Activated CD4-positive, alpha-beta T cell treated with anti-CD3 and anti-CD28 coated beads, Interleukin-2, amount 50 U/mL, for 16 hours (primary cell): ENCODE results near the gene MRI1.
"Not testable (repeated sequence)": the region's sequence is repeated elsewhere in the genome, so short reads cannot be mapped to it uniquely, and the experiment has no call there.

Experiments used
- DNase-seq: peaks from one replicate; pipeline ENCODE4 v3.0.0-alpha.2; 2020

MRI1 gene

DNA sequence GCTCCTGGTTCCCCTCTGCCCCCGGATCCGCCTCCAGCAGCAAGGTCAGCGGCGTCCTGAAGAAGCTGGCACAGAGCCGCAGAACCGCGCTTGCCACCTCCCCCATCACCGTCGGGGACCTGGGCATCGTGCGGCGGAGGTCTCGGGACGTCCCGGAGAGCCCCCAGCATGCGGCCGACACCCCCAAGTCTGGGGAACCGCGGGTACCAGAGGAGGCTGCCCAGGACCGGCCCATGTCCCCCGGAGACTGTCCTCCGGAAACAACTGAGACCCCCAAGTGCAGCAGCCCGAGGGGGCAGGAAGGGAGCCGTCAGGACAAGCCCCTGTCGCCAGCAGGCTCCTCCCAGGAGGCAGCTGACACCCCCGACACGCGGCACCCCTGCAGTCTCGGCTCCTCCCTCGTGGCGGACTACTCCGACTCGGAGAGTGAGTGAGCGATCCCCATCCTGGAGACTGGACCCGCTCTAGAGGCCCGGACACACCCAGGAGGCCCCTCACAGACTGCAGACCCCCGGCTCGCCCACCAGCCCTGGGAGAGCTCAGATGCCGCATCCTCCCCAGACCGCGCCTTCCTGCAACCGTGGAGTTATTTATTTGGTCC, 1.6 kb upstream of the MRI1 start:
- DNase-seq = no peak

DNA sequence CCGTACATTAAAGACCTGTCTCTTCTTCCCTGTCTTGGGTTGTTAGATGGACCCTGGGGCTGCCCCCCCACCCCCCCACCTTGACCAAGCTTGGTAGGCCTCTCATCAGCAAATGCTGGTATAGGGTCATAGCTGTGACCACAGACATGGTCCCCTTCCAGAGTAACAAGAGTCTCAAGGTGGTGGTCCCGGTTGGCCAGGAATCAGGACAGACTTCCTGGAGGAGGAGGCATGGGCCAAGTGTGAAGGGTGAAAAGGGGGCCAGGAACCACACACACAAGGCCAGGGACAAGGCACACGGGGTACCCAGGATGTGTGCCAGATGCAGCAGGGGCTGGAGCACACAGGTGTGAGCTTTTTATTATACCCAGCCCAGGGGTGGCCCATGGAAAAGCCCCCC, 1.1 kb upstream of the MRI1 start:
- no peak for DNase-seq

DNA sequence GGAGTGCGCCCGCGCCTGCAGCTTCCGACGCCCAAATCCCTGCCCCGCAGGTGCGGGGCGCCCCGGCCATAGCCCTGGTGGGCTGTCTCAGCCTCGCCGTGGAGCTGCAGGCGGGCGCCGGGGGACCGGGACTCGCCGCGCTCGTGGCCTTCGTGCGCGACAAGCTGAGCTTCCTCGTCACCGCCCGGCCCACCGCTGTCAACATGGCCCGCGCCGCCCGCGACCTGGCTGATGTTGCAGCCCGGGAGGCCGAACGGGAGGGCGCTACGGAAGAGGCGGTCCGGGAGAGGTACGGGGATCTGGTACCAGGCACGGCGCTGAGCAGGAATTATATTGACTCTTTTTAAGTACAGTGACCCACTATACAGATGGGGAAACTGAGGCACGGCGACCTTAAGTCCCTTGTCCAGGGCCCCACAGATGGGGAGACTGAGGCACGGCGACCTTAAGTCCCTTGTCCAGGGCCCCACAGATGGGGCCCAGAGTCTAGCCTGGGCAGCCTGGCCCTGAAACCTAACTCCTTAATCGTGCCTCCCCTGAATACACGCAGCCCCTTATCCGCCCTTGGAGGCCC, 586 bp downstream of the MRI1 start:
- DNase-seq = no peak

DNA sequence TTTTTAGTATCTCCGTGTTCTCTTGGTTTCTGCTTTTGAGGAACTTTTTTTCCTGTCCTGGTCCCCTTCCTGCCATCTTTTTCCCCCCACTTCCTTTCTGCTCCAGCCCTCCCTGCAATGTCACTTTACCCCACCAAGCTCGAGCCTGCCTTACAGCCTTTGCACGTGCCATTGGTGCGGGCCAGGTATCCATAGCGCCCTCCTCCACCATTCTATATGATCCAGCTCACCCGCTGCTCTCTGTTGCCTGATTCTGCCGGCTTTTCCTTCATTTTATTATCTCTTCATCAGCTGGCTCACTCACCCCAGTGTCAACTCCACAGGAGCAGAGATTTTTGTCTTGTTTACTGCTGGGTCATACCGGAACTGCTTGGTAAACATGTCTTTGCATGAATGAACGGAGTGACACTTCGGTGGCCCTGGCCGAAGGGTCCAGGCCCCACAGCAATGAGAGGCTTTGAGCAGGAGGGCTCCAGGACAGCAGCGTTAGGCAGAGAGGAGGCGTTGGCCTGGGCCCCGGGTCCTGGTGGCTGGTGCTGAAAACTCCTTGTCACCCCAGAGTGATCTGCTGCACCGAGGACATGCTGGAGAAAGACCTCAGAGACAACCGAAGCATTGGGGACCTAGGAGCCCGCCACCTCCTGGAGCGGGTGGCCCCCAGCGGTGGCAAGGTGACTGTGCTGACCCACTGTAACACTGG, 1.2 kb downstream of the MRI1 start:
- DNase-seq = no peak

DNA sequence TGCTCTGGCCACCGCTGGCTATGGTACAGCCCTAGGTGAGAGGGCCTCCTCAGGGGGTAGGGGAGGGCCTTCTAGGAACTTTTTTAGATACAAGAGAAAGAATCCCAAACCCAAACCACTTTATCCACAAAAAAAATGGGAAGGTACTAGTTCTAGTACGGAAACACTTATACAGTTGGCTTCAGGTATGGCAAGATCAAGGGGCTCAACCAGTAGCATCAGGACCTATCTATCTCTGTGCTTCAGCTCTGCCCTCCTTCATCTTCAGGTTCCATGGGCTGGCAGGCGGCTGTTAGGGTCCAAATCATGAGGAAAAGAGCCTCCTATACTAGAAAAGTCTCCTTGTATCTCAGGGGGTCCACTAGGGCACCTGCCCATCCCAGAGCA, 1.8 kb downstream of the MRI1 start:
- DNase-seq = no peak

DNA sequence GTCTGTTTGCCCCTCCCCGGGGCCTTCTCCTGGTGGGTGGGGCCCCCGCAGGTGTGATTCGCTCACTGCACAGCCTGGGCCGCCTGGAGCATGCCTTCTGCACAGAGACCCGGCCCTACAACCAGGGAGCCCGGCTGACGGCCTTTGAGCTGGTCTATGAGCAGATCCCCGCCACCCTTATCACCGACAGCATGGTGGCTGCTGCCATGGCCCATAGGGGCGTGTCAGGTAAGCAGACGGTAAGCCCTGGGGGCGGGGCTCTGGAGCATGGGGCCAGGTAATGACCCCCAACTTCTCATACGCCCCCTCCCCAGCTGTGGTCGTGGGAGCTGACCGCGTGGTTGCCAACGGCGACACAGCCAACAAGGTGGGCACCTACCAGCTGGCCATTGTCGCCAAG, 4.2 kb downstream of the MRI1 start:
- no peak for DNase-seq

DNA sequence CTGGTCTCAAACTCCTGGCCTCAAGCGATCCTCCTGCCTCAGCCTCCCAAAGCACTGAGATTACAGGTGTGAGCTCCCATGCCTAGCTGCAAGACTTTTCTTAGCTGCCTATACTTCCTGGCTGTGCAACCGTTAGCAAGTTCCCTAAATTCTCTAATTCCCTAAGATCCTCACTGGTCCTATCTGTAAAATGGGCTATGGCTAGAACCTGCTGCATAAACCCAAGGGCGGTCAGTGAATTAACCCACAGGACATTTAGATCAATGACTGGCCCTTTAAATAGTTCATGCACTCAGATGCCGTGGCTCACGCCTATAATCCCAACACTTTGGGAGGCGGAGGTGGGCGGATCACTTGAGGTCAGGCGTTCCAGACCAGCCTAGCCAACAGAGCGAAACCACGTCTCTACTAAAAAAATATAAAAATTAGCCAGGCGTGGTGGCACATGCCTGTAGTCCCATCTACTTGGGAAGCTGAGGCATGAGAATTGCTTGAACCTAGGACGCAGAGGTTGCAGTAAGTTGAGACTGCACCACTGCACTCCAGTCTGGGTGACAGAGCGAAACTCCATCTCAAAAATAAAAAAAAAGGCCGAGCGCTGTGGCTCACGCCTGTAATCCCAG, 5.8 kb downstream of the MRI1 start:
- no peak for DNase-seq

DNA sequence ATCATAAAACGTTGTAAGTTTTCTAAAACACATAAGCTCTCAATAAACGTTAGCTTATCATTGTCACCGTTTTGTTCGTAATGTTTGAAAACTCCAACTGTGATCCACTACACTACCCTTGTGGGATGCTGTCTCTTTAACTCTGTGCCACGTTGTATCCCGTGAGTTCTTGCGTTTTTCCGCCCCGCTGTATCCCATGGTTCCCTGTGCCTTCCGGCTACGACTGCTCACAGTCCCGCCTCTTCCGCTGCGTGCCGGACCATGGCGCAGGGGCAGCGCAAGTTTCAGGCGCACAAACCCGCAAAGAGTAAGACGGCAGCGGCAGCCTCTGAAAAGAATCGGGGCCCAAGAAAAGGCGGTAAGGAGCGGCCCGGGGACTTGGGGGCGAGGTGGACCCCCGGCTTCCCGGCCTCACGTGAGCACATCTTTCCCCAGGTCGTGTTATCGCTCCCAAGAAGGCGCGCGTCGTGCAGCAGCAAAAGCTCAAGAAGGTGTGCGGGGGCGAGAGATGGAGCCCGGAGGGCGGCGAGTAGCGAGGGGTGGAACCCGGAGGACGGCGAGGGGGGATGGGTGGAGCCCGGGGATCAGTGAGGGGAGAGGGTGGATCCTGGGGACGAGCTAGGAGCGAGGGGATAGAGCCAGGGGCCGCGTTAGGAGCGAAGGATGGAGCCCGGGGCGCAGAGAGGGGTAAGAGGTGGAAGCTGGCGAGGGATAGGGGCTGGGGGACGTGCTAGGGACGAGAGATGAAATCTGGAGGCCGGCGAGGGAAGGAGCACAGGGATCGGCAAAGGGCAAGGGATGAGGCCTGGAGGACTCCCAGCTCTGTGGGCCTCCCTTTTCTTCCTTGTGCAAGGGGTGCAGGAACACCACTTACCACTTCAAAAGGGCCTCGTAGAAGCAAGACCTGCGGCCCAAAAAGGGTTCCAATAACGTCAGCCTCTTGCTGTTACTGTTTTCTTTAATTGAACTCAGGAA, 10.2 kb downstream of the MRI1 start, which contains the start of gene C19orf53:
C19orf53 (plus strand) TSS at position 240 of the 975 bp plus-strand sequence; CDS start at position 262, 22 bp downstream.
- DNase-seq = peak; percentile 93

DNA sequence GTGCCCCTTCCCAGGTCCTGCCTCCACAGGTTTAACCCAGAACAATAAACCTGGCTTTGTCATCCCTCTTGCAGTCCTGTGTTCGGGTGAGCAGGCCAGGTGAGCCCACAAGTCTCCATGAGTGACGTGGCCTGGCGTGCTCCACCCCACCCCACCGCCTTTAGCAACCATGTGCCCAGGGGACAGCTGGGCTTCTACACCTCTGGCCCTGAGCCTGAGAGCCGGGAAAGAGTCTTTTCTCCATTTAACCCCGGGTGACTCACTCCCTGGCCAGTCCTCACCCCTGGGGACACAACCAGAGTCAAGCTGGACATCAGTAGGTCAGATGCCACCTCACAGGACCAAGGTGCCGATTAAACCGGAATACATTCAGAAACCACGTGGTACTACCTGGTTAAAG, 14.1 kb downstream of the MRI1 start:
- DNase-seq = no peak

DNA sequence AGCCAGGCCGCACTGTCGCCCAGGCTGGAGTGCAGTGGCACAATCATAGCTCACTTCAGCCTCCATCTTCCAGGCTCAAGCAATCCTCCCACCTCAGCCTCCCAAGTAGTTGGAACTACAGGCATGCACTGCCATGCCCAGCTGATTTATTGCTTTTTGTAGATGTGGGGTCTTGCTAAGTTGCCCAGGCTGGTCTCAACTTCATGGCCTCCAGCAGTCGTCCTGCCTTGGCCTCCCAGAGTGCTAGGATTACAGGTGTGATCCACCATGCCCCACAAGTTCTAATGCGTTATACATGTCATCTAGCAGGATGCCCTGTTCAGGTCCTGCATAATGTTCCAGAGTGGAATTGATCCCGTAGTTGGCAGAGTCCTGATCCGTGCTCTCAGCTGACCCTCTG, 14.5 kb downstream of the MRI1 start:
- DNase-seq = no peak

DNA sequence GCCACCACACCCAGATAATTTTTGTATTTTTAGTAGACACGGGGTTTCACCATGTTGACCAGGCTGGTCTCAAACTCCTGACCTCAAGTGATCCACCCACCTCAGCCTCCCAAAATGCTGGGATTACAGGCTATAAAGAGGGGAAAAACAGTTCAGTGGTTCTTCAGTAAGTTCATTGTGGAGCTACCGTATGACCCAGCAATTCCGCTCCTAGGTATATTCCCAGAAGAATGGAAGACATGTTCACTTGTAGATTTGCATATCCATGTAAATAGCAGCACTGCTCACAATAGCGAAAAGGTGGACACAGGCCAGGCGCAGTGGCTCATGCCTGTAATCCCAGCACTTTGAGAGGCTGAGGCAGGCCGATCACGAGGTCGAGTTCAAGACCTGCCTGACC, 15.5 kb downstream of the MRI1 start:
- not testable (repeated sequence) for DNase-seq

DNA sequence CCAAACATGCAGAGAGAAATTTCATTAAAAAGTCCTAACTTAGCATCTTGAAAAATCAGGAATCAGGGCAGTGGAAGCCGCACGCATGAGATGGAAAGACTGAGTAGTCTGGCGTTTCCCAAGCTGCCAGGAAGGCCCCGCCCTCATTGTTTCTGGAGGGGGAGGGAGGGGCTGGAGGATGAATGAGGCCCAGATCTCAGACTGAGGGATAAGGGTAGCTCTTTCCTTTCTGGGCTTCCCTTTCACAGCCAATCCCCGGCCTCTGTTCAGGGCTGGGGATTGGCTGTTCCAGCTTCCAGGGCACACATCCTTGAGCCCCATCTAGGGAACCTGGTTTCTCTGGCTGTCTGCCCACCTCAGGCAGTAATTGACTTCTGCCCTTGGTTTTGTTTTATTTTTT, 17.2 kb downstream of the MRI1 start:
- no peak for DNase-seq

DNA sequence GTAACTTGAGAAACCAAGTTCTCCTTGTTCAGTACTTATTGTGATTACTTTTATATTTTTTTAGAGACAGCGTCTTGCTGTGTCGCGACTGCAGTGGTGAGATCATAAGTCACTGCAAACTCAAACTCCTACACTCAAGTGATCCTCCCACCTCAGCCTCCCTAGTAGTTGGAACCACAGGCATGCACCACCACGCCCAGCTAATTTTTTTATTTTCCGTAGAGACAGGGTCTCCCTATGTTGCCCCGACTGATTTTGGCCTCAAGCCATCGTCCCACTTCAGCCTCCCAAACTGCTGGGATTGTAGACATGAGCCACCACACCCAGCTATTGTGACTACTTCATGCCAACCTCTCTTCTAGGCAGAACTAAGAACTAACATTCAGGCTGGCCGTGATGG, 18.2 kb downstream of the MRI1 start:
- DNase-seq = no peak

DNA sequence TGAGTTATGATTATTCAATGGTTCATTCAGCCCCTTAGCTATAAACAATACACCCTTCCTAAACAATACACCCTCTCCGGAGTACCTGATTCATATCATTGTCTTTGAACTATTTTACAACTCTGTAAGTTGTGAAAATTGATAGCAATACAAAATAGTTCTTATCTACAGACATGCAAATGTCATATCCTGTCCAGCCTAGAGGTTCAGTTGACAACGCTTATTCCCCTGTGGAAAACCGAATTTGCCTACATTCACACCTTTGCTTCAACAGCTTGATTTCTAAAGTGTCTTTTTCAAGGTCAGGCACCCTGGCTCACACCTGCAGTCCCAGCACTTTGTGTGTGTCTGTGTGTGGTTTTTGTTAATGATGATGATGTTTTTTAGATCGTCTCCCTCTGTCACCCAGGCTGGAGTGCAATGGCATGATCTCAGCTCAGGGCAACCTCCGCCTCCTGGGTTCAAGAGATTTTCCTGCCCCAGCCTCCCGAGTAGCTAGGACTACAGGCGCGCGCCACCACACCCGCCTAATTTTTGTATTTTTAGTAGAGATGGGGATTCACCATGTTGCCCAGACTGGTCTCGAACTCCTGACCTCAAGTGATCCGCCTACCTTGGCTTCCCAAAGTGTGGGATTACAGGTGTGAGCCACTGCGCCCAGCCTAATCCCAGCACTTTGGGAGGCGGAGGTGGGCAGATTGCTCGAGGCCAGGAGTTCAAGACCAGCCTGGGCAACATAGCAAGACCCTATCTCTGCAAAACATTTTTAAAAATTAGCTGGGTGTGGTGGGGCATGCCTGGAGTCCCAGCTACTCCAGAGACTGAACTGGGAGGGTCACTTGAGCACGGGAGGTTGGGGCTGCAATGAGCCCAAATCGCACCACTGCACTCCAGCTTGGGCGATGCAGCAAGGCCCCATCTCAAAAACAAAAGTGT, 19.5 kb downstream of the MRI1 start:
- DNase-seq = no peak

DNA sequence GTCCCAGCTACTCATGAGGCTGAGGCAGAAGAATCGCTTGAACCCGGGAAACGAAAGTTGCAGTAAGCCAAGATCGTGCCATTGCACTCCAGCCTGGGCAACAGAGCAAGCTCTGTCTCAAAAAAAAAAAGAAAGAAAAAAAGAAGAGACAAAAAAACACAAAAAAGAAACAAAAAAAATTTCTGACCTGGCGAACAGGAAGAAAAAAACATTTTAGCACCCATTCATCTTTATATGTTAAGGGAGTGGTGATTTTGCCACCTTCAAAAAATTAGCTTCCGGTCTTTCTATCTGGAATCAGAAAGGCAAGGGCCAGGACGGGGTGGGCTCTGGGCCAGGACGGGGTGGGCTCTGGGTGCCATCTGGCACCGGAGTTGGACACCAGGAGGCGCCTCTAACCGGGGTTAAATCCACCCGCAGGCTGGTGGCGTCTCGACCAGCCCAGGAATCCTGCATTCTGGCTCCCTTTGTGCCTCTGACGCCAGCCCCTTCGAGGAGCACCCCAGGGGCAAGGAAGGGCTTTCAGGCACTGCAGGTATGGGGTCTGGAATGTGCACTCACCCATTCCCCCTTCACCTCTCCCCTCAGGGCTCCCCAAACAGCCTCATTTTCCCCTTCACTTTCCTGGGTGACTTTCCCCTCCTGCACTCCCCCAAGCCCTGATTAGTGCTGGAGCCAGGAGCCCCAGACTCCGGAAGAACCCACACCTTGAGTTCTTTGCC, 20.6 kb downstream of the MRI1 start:
- DNase-seq = peak; percentile 59

DNA sequence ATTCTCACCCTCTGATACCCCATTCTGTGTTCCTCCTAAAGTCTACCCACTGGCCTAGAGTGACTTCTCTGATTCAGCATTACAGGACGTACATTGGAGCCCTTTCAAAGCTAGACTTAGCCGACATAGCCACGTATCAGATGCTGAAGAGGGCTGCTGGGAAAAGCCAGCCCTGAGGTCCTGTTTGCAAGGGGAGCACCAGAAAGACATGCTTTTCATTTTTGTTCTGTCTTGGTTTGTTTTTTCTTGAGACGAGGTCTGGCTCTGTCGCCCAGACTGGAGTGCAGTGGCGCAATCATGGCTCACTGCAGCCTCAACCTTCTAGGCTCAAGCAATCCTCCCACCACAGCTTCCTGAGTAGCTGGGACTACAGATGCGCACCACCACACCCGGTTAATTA, 24.7 kb downstream of the MRI1 start:
- DNase-seq = no peak

DNA sequence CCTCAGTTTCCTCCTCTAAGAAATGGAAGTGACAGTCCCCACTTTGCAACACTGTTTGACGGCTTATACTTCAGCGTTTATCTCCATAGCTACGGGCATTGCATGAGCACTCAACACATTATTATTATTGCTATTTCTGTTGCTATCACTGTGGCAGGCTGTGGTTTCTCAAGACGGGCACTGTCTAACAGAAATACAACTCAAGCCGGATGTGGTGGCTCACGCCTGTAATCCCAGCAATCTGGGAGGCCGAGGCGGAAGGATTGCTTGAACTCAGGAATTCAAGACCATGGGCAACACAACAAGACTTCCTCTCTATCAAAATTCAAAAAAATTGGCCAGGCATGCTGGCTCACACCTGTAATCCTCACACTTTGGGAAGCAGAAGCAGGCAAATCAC, 26.0 kb downstream of the MRI1 start:
- DNase-seq = peak; percentile 36

DNA sequence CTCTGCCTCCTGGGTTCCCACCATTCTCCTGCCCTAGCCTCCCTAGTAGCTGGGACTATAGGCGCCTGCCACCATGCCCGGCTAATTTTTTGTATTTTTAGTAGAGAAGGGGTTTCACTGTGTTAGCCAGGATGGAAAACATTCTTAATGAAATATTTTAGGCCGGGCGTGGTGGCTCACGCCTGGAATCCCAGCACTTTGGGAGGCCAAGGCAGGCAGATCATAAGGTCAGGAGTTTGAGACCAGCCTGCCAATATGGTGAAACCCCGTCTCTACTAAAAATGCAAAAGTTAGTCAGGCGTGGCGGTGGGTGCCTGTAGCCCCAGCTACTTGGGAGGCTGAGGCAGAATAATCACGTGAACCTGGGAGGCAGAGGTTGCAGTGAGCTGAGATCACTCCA, 29.0 kb downstream of the MRI1 start:
- not testable (repeated sequence) for DNase-seq

DNA sequence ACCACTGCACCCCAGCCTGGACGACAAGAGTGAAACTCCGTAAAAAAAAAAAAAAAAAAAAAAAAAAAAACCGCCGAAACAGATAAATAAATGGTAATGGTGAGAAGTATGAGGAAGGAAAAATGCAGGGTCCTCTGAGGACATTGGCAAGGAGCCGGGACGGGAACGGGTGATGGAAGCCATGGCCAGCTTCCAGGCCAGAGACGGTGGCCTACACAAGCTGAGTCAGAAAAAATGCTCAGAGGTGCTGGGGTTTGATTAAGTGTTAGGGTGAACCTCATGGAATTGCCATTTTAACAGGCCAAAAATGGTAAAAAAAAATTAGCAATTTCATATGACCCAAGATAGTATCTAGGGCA, 30.1 kb downstream of the MRI1 start:
- DNase-seq = no peak

DNA sequence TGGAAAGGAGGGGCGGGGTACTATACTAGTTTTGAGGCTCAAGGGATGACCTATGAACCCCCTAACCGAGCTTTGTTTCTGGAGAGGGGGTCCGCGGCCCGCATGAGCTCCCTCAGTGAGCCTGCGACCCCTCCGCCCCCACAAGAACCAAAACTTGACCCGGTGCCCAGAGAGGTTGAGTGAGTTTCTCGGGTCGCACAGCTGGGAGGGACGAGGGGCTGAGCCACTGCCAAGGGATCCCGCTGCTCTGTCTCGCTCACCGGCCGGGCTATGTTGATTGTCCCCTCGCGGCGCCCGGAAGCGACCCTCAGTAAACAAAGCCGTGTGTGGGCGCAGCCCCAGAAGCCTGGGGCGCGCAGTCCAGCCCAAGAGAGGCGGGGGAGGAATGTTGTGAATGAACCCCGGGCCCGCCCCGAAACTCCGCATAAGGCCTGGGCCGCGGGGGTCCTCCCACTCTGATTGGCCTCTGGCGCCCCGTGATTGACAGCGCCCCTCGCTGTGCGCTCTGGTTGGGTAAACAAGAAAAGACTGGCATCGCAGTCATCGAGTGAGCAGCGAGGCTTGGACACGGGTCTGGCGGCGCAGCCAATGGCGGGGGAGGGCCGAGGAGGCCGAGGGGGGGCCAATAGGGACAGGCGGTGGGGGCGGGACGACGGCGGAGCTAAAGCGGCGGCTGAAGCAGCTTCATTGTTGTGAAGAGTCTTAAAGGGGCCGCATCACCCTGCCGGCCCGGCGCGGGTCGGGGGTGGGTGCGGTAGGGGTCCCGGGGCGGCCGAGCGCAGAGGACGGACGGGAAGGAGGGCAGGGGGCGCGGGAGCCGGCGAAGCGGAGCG, 30.7 kb downstream of the MRI1 start, which contains the start of gene ZSWIM4:
ZSWIM4 (plus strand) TSS at position 687 of the 833 bp plus-strand sequence. CDS start 206 bp downstream, outside the sequence.
- DNase-seq = peak; percentile 99
